Testis (tissue), 3 donors: ENCODE data around the gene DMC1. TPM values are rescaled to one million over a fixed set of nuclear protein-coding genes. Genes with fewer than 3 reads are reported as not detected.

Source experiments
- DNase-seq: peaks from one replicate; pipeline ENCODE4 v3.0.0-alpha.2; 2019
- H3K27ac ChIP-seq, 2 donors: fragments of 200-600 bp; sonication (generic); one replicate each; pipeline ENCODE4 v1.5.1; 2019
- H3K27me3 ChIP-seq: fragments of 200-600 bp; sonication (generic); one replicate; pipeline ENCODE4 v1.5.1; 2019
- H3K36me3 ChIP-seq: fragments of 200-600 bp; sonication (generic); one replicate; pipeline ENCODE4 v1.5.1; 2017; ENCODE audit warnings: low read depth; ENCODE audit errors: missing control alignments
- H3K4me1 ChIP-seq: fragments of 200-600 bp; sonication (generic); one replicate; pipeline ENCODE4 v1.5.1; 2019
- H3K4me3 ChIP-seq, 2 donors: fragments of 200-600 bp; sonication (generic); one replicate each; pipeline ENCODE4 v1.5.1; 2017 to 2019
- H3K9me3 ChIP-seq: fragments of 200-600 bp; sonication (generic); one replicate; pipeline ENCODE4 v1.5.1; 2017
- CTCF ChIP-seq, 3 experiments: fragments of 450-650 bp in 2 of 3; fragments of 200-600 bp in 1 of 3; sonication (generic) in 1 of 3; IDR thresholded peaks; one replicate each; pipeline ENCODE4 v1.5.1; 2016 to 2019; ENCODE audit warnings: antibody characterized with exemption in 3 of 3, mild to moderate bottlenecking in 2 of 3, moderate library complexity in 1 of 3
- POLR2A ChIP-seq: fragments of 450-650 bp; IDR thresholded peaks from one replicate; pipeline ENCODE4 v1.6.1; 2017; ENCODE audit warnings: antibody characterized with exemption, mild to moderate bottlenecking, moderate library complexity
- WGBS, 2 donors: methylation state at CpG; one replicate each; pipeline ENCODE4 v1.1.5; 2018; 5-methylcytosine and 5-hydroxymethylcytosine counted together
- intact Hi-C: fragments of 100-400 bp; cut with DNase I; formaldehyde crosslinking; loops from one replicate; pipeline ENCODE4 v1.15.1; 2023; ENCODE audit warnings: low total_unique reads
- polyA plus RNA-seq: library from polyadenylated mRNA; stranded (reverse); fragments of 350-450 nt; fragmentation: Illumina TruSeq; extraction: RNeasy Lipid Tissue Mini Kit (QIAGEN cat#74804); gene quantifications from one replicate; pipeline ENCODE4 v1.2.3, GENCODE V29; 2014; ENCODE audit warnings: low read depth, low replicate concordance; ENCODE audit not compliant: insufficient read depth
- total RNA-seq, 2 donors: library from RNA; depleted of rRNA; stranded (reverse); fragments of >200 nt; gene quantifications; one replicate each; pipeline ENCODE4 v1.2.3, GENCODE V29; 2016

The DMC1 gene
- total and polyA plus RNA-seq, 3 donors from 2014 or later: 8.9 to 18.3 (median 17.6) TPM

- TF ChIP-seq CTCF (IDR thresholded peaks at IDR 0.05) (no peak), POLR2A (no peak)
- Histone ChIP-seq H3K4me3 (peak overlapping the region; percentile 61 to 70), H3K36me3 (no peaks in the 10 kb centered on the region), H3K27ac (peak overlapping the region; percentile 74 to 84), H3K4me1 (peaks cover 15% of the 10 kb centered on the region), H3K27me3 (no peaks in the 10 kb centered on the region), H3K9me3 (no peaks in the 10 kb centered on the region)
- 22 to 40% methylated on average over 29 to 32 of the region's 32 CpGs for WGBS, 2 donors
- intact Hi-C loops: no loop called here
- DNase-seq: peak; percentile 18
Measured at GRCh38 chr22:38569181-38569971, 607 bp downstream of the DMC1 start.

- DNase-seq: no peak
- H3K27ac ChIP-seq: peak overlapping the region in 1 of 2 donors; percentile 20
- intact Hi-C loops: no loop called here
- peaks cover 15% of the 10 kb centered on the region for H3K4me1 ChIP-seq
- WGBS, 2 donors: 61% methylated on average over 7 of the region's 7 CpGs
- TF ChIP-seq CTCF (IDR thresholded peaks at IDR 0.05) (no peak), POLR2A (no peak)
- no peaks in the 10 kb centered on the region for H3K27me3 ChIP-seq
- H3K4me3 ChIP-seq: no peak overlapping the region
- H3K9me3 ChIP-seq: no peaks in the 10 kb centered on the region
- H3K36me3 ChIP-seq: no peaks in the 10 kb centered on the region
Measured at GRCh38 chr22:38567531-38568285, 2.3 kb downstream of the DMC1 start.

GRCh38 chr22:38566726-38567504, 3.1 kb downstream of the DMC1 start:
- Histone ChIP-seq H3K36me3 (no peaks in the 10 kb centered on the region), H3K27ac (peak overlapping the region in 1 of 2 donors; percentile 3), H3K27me3 (no peaks in the 10 kb centered on the region), H3K9me3 (no peaks in the 10 kb centered on the region), H3K4me1 (peaks cover 15% of the 10 kb centered on the region), H3K4me3 (no peak overlapping the region)
- 34 to 62% methylated on average over 3 of the region's 3 CpGs for WGBS, 2 donors
- DNase-seq: no peak
- intact Hi-C loops: no loop called here
- TF ChIP-seq POLR2A: no peak

- no peak for DNase-seq
- Histone ChIP-seq H3K9me3 (no peaks in the 10 kb centered on the region), H3K4me1 (peaks cover 9% of the 10 kb centered on the region), H3K27ac (no peak overlapping the region), H3K36me3 (no peaks in the 10 kb centered on the region), H3K4me3 (no peak overlapping the region), H3K27me3 (no peaks in the 10 kb centered on the region)
- no peak for TF ChIP-seq POLR2A
- no peak for TF ChIP-seq CTCF (IDR thresholded peaks at IDR 0.05)
- WGBS, 2 donors: 97 to 100% methylated on average over 1 of the region's 1 CpG
- intact Hi-C loops: no loop called here
Measured at GRCh38 chr22:38565441-38565840, 4.5 kb downstream of the DMC1 start.

- Histone ChIP-seq H3K27ac (no peak overlapping the region), H3K36me3 (no peaks in the 10 kb centered on the region), H3K9me3 (no peaks in the 10 kb centered on the region), H3K4me1 (peaks cover 9% of the 10 kb centered on the region), H3K4me3 (no peak overlapping the region), H3K27me3 (no peaks in the 10 kb centered on the region)
- TF ChIP-seq CTCF (IDR thresholded peaks at IDR 0.05) (no peak), POLR2A (no peak)
- 87 to 100% methylated on average over 2 of the region's 2 CpGs for WGBS, 2 donors
- intact Hi-C loops: no loop called here
- DNase-seq: no peak
Measured at GRCh38 chr22:38564669-38565068, 5.3 kb downstream of the DMC1 start.
